ENCODE measurements around the gene VAT1L.
"Not testable (repeated sequence)": the region's sequence is repeated elsewhere in the genome, so short reads cannot be mapped to it uniquely, and the experiment has no call there.

The VAT1L gene

GRCh38 chr16:77913738-77914253 lies 125.4 kb downstream of the VAT1L start:
- no peak for DNase-seq (ENCODE audit: low spot score)

GRCh38 chr16:77916111-77916510 lies 127.7 kb downstream of the VAT1L start:
- no peak for DNase-seq (ENCODE audit: low spot score)

DNA sequence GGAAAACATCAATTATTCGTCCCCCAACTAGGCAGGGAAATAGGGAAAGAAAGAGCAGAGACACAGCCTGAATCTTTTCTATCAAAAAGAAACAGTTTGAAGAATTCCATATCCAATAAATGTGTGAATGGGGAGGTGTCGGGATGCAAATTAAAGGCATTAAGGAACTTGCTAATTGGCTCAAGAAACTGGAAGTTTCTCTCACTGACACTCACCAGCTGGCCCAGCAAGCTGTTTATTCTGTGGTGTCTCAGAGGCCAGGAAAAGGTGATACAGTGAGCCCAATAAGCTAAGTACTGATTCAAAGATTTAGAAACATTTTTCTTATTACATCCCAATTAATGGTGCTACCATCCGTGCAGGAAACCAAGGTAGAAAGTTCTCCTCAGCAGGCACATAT lies 129.6 kb downstream of the VAT1L start:
- DNase-seq (ENCODE audit: low spot score): no peak

GRCh38 chr16:77918809-77919707 lies 130.7 kb downstream of the VAT1L start:
- no peak for DNase-seq (ENCODE audit: low spot score)

- DNase-seq (ENCODE audit: low spot score): no peak
These were observed 131.5 kb downstream of the VAT1L start for GRCh38 chr16:77919761-77920415.

DNA sequence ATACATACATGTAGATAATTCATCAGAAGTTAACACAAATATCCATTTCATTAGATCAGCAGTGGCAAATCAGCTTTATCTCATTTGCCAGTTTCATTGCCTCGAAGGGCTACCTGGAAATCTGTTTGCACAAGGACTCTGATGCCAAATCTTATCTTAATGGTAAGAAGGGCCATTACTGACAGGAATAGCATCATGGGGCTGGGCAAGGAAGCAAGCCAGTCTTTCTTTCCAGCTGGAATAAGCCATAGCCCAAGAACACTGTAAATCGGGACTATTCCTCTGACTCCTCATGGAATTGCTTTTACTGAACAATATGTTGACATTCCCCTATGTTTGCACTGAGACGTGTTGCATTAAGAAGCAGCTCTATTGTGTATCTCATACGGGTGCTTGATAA lies 132.6 kb downstream of the VAT1L start:
- DNase-seq (ENCODE audit: low spot score): no peak

DNA sequence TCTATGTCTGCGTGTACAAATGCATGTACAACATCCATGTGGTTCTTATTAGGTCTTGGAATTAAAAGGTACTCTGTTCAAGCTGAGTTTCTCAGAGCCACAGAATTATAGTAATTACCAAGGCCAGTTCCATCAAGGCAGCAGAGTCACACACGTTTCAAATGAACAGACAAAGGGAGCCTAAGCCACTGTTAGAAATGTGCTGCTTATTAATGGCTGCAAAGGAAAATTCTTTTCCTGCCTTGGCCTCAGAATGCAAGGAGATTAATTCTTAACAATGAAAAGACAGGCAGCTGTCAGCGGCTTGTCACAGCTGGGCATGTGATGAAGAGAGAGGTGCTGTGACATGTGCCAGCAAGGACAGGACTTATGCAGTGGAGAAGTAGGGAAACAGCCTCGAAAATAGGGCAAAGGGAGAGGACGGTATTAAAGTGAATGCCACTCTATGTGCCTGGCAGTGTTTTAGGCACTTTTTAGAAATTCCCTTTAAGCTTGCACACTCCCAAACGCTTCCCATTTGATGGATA lies 133.9 kb downstream of the VAT1L start:
- no peak for DNase-seq (ENCODE audit: low spot score)

DNA sequence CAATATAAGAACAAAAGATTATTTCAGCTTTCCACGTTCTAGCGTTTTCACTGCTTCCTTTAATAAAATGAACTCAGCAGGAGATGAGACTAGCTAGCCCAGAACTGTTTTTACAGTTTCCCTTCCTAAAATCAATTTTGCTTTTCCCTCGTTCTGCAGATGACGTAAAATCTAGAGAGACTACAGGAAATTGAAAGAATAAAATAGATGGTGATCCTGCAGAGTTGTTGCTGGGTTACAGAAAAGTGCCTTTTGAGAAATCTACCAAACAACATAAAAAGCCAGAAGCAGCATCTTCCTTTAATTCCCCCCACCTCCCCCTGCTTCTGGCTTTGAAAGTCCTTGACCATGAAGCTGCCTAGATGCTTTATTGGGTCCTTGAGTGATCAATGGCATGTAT lies 137.2 kb downstream of the VAT1L start:
- no peak for DNase-seq (ENCODE audit: low spot score)

DNA sequence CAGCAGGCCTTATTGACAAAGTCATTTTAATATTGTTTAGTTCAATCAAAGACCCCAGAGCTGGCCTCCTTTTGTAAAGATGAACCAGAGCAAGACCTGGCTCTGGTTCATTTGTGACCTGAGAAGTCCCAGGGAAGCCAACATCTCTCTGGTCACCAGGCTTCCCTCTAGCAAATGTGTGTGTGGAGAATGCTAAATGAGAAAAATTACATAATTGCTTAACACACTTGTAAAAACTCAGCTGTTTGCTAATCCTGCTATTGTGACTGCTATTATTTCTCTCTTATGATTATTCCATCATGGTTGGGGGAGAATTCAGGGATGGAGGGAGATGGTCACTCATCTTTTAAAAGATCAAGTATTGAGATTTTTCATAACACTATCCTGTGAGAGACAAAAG lies 139.7 kb downstream of the VAT1L start:
- no peak for DNase-seq (ENCODE audit: low spot score)

GRCh38 chr16:77929004-77929403 lies 140.6 kb downstream of the VAT1L start:
- no peak for DNase-seq (ENCODE audit: low spot score)

DNA sequence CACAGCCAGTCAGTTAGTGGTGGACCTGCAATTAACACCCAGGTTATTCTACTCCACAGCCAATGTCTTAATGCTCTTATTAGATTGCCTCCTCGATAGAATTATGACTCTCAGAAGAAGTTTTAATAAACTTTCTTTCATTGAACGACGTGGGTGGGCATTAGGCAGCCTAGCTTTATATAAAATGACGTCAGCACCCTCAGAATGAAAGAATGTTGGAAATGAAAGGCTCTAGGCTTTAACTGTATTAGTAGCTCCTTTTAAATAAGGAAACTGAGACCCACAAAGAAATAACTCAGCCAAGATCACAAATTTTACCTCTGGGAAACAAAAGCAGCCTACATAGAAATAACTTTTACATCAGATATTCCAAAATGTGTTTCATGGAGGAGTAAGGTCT lies 142.7 kb downstream of the VAT1L start:
- no peak for DNase-seq (ENCODE audit: low spot score)

GRCh38 chr16:77937473-77938149 lies 149.2 kb downstream of the VAT1L start:
- no peak for DNase-seq (ENCODE audit: low spot score)

DNA sequence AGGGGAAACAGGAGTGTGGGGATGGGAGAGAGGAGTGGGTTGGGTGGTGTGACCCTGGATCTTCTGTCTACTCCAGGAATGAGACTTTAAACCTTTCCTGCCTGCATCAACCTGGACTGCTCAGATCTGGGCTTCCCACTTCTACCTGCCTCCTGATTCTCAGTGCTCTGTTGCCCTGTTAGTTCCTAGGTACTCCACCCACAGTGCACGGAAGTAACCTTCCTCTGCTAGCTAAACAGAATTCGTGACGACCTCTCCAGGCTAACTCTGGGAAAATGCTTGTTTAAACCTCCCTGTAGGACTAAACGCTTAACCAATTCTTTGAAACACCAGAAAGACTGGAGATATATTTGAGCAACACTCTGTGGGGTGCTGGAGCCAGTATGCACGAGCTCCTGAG lies 150.5 kb downstream of the VAT1L start:
- DNase-seq (ENCODE audit: low spot score): no peak

- DNase-seq (ENCODE audit: low spot score): no peak
These were observed 151.6 kb downstream of the VAT1L start for GRCh38 chr16:77939968-77940367.

DNA sequence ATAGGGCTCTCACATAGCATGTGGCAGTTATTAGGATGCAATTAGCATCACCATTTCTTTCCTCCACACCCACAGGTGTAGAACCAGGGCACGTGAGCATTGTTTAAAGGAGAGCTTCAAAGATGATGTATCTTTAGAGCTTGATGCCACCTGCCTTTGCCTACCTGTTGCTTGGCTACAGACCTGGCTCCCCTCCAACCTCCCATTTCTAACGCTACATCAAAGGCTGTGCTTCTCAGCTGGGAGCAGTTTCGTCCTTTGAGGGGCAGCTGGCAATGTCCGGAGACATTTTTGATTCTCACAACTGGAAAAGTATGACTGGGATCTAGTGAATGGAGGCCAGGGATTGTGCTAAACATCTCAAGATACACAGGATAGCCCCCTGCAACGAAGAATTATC lies 155.4 kb downstream of the VAT1L start:
- DNase-seq (ENCODE audit: low spot score): no peak

DNA sequence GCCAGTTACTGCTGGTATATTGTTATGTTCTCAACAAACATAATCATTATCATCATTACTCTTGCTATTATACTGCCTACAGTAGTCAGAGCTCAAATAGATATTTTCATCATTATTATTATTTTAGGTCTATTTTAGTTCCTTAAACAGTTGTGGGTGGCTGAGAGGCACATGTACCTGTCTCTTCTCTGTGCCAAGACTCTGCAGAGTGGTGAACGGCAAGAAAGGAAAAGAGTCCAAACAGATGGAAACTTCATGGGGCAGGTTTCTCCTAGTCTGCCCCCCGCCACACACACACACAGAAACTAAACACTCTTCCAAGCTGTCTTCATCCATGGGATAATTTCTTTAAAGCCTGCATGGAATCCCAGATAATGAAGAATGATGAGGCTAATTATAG lies 156.3 kb downstream of the VAT1L start:
- no peak for DNase-seq (ENCODE audit: low spot score)

DNA sequence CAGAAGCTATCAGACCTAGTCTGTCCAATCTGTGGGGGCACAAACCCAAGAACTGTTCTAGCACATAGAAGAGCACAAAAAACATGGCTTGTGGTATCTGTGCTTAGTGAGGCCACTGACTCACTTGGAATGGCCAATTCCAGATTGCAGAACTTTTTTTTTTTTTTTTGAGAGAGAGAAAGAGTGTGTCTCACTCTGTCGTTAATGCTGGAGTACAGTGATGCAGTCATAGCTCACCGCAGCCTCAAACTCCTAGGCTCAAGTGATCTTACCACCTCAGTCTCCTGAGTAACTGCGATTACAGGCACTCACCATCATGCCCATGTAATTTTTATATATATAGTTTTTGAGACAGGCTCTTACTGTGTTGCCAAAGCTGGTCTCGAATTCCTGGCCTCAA lies 156.8 kb downstream of the VAT1L start:
- no peak for DNase-seq (ENCODE audit: low spot score)

DNA sequence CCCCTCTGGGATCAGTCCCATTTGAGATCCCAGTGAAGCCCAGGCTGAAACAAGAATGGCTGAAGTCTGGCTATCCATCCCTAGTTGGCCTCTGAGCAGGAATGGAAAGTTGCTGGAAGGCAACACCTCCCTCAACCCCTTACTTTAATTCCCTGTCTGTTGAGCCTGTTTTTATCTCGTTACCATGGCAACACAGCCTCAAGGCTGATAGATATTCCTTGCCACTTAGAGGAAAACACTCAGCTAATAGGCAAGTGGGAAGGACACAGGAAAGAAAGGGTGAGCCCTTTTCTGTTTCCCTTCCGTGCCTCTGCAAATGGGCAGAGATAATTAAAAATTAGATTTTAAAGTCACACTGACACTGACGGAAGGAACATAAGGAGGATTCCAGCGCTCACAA lies 158.5 kb downstream of the VAT1L start:
- DNase-seq (ENCODE audit: low spot score): no peak

GRCh38 chr16:77947590-77947989 lies 159.2 kb downstream of the VAT1L start:
- not testable (repeated sequence) for DNase-seq (ENCODE audit: low spot score)

GRCh38 chr16:77948835-77949234 lies 160.5 kb downstream of the VAT1L start:
- no peak for DNase-seq (ENCODE audit: low spot score)

DNA sequence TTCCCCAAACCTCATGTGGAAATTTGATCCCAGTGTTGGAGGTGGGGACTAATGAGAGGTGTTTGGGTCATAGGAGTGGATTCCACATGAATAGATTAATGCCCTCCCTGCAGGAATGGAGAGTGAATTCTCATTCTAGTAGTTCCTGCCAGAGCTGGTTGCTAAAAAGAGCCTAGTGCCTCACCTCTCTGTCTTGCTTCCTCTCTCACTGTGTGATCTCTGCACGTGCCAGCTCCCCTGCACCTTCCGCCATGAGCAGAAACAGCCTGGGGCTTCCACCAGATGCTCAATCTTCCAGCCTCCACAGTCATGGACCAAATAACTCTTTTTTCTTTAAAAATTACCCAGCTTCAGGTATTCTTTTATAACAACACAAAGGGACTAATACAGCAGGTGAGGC lies 161.1 kb downstream of the VAT1L start:
- DNase-seq (ENCODE audit: low spot score): no peak

- peak; percentile 6 for DNase-seq (ENCODE audit: low spot score)
These were observed 163.4 kb downstream of the VAT1L start for GRCh38 chr16:77951788-77952187.

- no peak for DNase-seq (ENCODE audit: low spot score)
These were observed 166.8 kb downstream of the VAT1L start for GRCh38 chr16:77955127-77955526.

Data from kidney capillary endothelial cell (primary cell).